GM23338 (cell line): Measurements from ENCODE around the gene SQSTM1. TPM values are rescaled to one million over a fixed set of nuclear protein-coding genes. Genes with fewer than 3 reads are reported as not detected.

Source experiments
- ATAC-seq: fragments of 200-7000 bp; cut with Tn5 transposase; 3 replicates; pipeline ENCODE4 v1.9.1; 2020
- DNase-seq: peaks from one replicate; pipeline ENCODE4 v3.0.0-alpha.2; 2015; ENCODE audit warnings: low spot score
- H2AFZ ChIP-seq: fragments of 200-600 bp; sonication (generic); 2 replicates; pipeline ENCODE4 v1.8.0; 2016; ENCODE audit warnings: antibody characterized with exemption, mild to moderate bottlenecking, moderate library complexity
- H3F3A ChIP-seq: fragments of 200-600 bp; sonication (generic); replicated peaks from 2 replicates; pipeline ENCODE4 v1.8.0; 2017; ENCODE audit warnings: antibody characterized with exemption, mixed run types, low read depth
- H3K27ac ChIP-seq: fragments of 200-600 bp; sonication (generic); 2 replicates; pipeline ENCODE4 v1.6.1; 2016; ENCODE audit warnings: low read depth
- H3K27me3 ChIP-seq: fragments of 200-600 bp; sonication (generic); 2 replicates; pipeline ENCODE4 v1.8.0; 2016; ENCODE audit warnings: mild to moderate bottlenecking, mixed run types, moderate library complexity; ENCODE audit not compliant: insufficient read depth
- H3K36me3 ChIP-seq: fragments of 200-600 bp; sonication (generic); 2 replicates; pipeline ENCODE4 v1.8.0; 2016; ENCODE audit warnings: mild to moderate bottlenecking; ENCODE audit not compliant: insufficient read depth
- H3K4me1 ChIP-seq: fragments of 200-600 bp; sonication (generic); 2 replicates; pipeline ENCODE4 v1.8.0; 2016; ENCODE audit warnings: mild to moderate bottlenecking, moderate library complexity; ENCODE audit not compliant: insufficient read depth
- H3K4me2 ChIP-seq: fragments of 200-600 bp; sonication (generic); 2 replicates; pipeline ENCODE4 v1.7.1; 2017; ENCODE audit warnings: mixed run types
- H3K4me3 ChIP-seq: fragments of 200-600 bp; sonication (generic); 2 replicates; pipeline ENCODE4 v1.6.1; 2016; ENCODE audit warnings: mixed run types
- H3K79me2 ChIP-seq: fragments of 200-600 bp; sonication (generic); replicated peaks from 2 replicates; pipeline ENCODE4 v1.8.0; 2017; ENCODE audit warnings: mild to moderate bottlenecking; ENCODE audit not compliant: insufficient read depth
- H3K9me2 ChIP-seq: fragments of 200-600 bp; sonication (generic); 2 replicates; pipeline ENCODE4 v1.8.0; 2017; ENCODE audit not compliant: insufficient read depth
- H4K20me1 ChIP-seq: fragments of 200-600 bp; sonication (generic); replicated peaks from 2 replicates; pipeline ENCODE4 v1.8.0; 2017; ENCODE audit warnings: mild to moderate bottlenecking; ENCODE audit not compliant: insufficient read depth
- H3K27ac Mint-ChIP-seq: 2 replicates; pipeline ENCODE4 v1.8.0; 2020; ENCODE audit warnings: inconsistent platforms, mild to moderate bottlenecking, moderate library complexity, mixed read lengths
- H3K27me3 Mint-ChIP-seq: 3 replicates; pipeline ENCODE4 v1.8.0; 2022; ENCODE audit warnings: low read depth, mild to moderate bottlenecking, moderate library complexity, mixed read lengths, inconsistent platforms; ENCODE audit not compliant: insufficient read depth, poor library complexity
- H3K36me3 Mint-ChIP-seq: 3 replicates; pipeline ENCODE4 v1.8.0; 2021; ENCODE audit warnings: low read depth, mild to moderate bottlenecking, inconsistent platforms, moderate library complexity, mixed read lengths
- H3K4me1 Mint-ChIP-seq: 3 replicates; pipeline ENCODE4 v1.8.0; 2020; ENCODE audit warnings: mild to moderate bottlenecking, inconsistent platforms, mixed read lengths
- H3K4me3 Mint-ChIP-seq: 3 replicates; pipeline ENCODE4 v1.8.0; 2021; ENCODE audit warnings: moderate library complexity, mild to moderate bottlenecking, inconsistent platforms, mixed read lengths
- H3K9me3 Mint-ChIP-seq: 3 replicates; pipeline ENCODE4 v1.8.0; 2020; ENCODE audit warnings: moderate library complexity, mild to moderate bottlenecking, inconsistent platforms, mixed read lengths
- CREB1 ChIP-seq: fragments of 250-450 bp; sonication (Bioruptor Pico); IDR thresholded peaks from 2 replicates; pipeline ENCODE4 v1.5.0; 2020; ENCODE audit warnings: low read depth, mild to moderate bottlenecking, moderate library complexity
- EZH2 ChIP-seq: fragments of 200-600 bp; sonication (generic); IDR thresholded peaks from one replicate; pipeline ENCODE4 v1.8.0; 2017; ENCODE audit warnings: antibody characterized with exemption, mild to moderate bottlenecking, low read depth; ENCODE audit not compliant: unreplicated experiment
- EZH2phosphoT487 ChIP-seq: fragments of 200-600 bp; sonication (generic); IDR thresholded peaks from one replicate; pipeline ENCODE4 v1.8.1; 2018; ENCODE audit warnings: antibody characterized with exemption; ENCODE audit not compliant: unreplicated experiment
- NANOG ChIP-seq: IDR thresholded peaks from 2 replicates; pipeline ENCODE4 v1.6.1; 2016; ENCODE audit warnings: antibody characterized with exemption, borderline replicate concordance
- POLR2AphosphoS5 ChIP-seq: IDR thresholded peaks from 2 replicates; pipeline ENCODE4 v1.6.1; 2016; ENCODE audit warnings: antibody characterized with exemption, low read depth
- STAT1 ChIP-seq: IDR thresholded peaks from one replicate; pipeline ENCODE4 v1.6.1; 2016; ENCODE audit warnings: antibody characterized with exemption; ENCODE audit not compliant: unreplicated experiment
- ZNF114 ChIP-seq: fragments of 250-450 bp; sonication (Bioruptor Pico); IDR thresholded peaks from 2 replicates; pipeline ENCODE4 v1.5.0; 2020; ENCODE audit warnings: mild to moderate bottlenecking, moderate library complexity
- polyA plus RNA-seq: library from polyadenylated mRNA; unstranded; fragments of >200 nt; fragmentation: Nextera tagmentation; extraction: Ambion mirVana; gene quantifications from 2 replicates; pipeline ENCODE4 v1.2.1, GENCODE V29; 2016
- total RNA-seq: library from RNA; depleted of rRNA; stranded (reverse); fragments of >200 nt; shearing (Covaris generic); gene quantifications from 2 replicates; pipeline ENCODE4 v1.2.3, GENCODE V29; 2014
- TF ChIP-seq, protein P1 (sequence below): IDR thresholded peaks from one replicate; pipeline ENCODE4 v1.6.1; 2018; ENCODE audit warnings: antibody characterized with exemption; ENCODE audit not compliant: unreplicated experiment
- TF ChIP-seq, protein P2 (sequence below): fragments of 250-450 bp; sonication (Bioruptor Pico); IDR thresholded peaks from 2 replicates; pipeline ENCODE4 v1.5.0; 2020; ENCODE audit warnings: mild to moderate bottlenecking, moderate library complexity

SQSTM1 gene
- total and polyA plus RNA-seq, 2 experiments from 2014 or later: 58.0 to 92.6 TPM

DNA sequence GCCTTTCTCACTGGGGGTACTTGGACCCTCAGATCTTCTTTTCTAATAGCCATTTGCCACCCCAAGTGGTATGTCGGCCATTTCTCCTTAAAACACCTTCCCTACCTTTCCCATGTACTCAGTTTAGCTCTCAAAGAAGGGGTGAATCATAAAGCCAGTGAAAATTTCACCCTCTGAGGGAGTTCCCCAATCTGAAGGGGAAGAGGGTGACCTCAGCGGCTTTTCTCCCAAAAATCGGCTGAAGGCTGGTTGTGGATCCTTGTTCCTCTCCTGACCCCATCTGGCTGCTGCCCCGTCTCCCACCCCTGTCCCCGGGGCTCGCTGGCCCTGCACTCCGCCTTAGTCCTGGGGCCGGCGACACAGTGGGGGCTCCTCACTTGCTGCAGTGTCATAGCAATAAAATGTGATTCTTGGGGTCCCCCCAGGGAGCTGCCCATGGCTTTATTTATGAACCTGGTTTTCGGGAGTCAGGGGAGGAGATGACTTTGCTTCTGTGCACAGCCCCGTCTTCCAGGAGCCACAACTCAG is 44.2 kb upstream of the SQSTM1 start:
- no peak overlapping the region for H2AFZ ChIP-seq
- H3K4me2 ChIP-seq: no peak overlapping the region
- Mint-ChIP-seq H3K27ac (no peak overlapping the region), H3K36me3 (peaks cover 70% of the 10 kb centered on the region), H3K27me3 (peaks cover 8% of the 10 kb centered on the region), H3K4me1 (no peaks in the 10 kb centered on the region), H3K4me3 (no peak overlapping the region), H3K9me3 (no peaks in the 10 kb centered on the region)
- no peak overlapping the region for H3K4me3 ChIP-seq
- TF ChIP-seq, protein P1, sequence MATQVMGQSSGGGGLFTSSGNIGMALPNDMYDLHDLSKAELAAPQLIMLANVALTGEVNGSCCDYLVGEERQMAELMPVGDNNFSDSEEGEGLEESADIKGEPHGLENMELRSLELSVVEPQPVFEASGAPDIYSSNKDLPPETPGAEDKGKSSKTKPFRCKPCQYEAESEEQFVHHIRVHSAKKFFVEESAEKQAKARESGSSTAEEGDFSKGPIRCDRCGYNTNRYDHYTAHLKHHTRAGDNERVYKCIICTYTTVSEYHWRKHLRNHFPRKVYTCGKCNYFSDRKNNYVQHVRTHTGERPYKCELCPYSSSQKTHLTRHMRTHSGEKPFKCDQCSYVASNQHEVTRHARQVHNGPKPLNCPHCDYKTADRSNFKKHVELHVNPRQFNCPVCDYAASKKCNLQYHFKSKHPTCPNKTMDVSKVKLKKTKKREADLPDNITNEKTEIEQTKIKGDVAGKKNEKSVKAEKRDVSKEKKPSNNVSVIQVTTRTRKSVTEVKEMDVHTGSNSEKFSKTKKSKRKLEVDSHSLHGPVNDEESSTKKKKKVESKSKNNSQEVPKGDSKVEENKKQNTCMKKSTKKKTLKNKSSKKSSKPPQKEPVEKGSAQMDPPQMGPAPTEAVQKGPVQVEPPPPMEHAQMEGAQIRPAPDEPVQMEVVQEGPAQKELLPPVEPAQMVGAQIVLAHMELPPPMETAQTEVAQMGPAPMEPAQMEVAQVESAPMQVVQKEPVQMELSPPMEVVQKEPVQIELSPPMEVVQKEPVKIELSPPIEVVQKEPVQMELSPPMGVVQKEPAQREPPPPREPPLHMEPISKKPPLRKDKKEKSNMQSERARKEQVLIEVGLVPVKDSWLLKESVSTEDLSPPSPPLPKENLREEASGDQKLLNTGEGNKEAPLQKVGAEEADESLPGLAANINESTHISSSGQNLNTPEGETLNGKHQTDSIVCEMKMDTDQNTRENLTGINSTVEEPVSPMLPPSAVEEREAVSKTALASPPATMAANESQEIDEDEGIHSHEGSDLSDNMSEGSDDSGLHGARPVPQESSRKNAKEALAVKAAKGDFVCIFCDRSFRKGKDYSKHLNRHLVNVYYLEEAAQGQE: no peak
- TF ChIP-seq EZH2phosphoT487: no peak
- no peak for TF ChIP-seq NANOG
- TF ChIP-seq POLR2AphosphoS5: no peak
- no peak for TF ChIP-seq EZH2
- peaks cover 5% of the 10 kb centered on the region; the same call in 1 of the 2 replicates for H3F3A ChIP-seq
- no peak for ATAC-seq
- H4K20me1 ChIP-seq: peaks cover 15% of the 10 kb centered on the region
- H3K27me3 ChIP-seq: no peaks in the 10 kb centered on the region
- H3K27ac ChIP-seq: no peak overlapping the region
- peaks cover 34% of the 10 kb centered on the region for H3K36me3 ChIP-seq
- no peak for DNase-seq
- H3K4me1 ChIP-seq: no peaks in the 10 kb centered on the region
- no peaks in the 10 kb centered on the region for H3K79me2 ChIP-seq
- H3K9me2 ChIP-seq: no peaks in the 10 kb centered on the region

DNA sequence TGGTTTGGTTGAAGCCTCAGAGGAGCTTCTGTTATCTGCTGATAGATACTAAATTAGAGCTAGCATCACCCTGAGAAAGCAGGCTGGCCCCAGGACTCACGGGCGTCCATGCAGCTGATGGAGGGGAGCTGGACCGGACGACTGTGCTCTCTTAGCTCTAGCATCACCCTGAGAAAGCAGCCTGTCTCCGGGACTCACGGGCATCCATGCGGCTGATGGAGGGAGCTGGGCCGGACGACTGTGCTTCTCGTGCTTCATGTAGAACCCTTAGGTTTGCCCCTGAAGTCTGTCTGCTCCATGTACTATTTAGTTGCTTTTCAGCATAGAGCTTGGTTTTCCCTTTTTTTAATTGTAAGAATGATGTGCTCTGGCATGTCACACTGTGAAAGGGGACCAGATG is 43.2 kb upstream of the SQSTM1 start:
- H3K27ac ChIP-seq: no peak overlapping the region
- no peaks in the 10 kb centered on the region for H3K27me3 ChIP-seq
- no peak overlapping the region for H3K4me2 ChIP-seq
- Mint-ChIP-seq H3K27me3 (peaks cover 8% of the 10 kb centered on the region), H3K4me1 (no peaks in the 10 kb centered on the region), H3K36me3 (peaks cover 61% of the 10 kb centered on the region), H3K27ac (no peak overlapping the region), H3K9me3 (no peaks in the 10 kb centered on the region), H3K4me3 (no peak overlapping the region)
- no peaks in the 10 kb centered on the region for H3K79me2 ChIP-seq
- no peaks in the 10 kb centered on the region for H3K4me1 ChIP-seq
- H4K20me1 ChIP-seq: peaks cover 15% of the 10 kb centered on the region
- ATAC-seq (no peak), DNase-seq (no peak)
- H3K36me3 ChIP-seq: peaks cover 26% of the 10 kb centered on the region
- H2AFZ ChIP-seq: no peak overlapping the region
- H3F3A ChIP-seq: peaks cover 3% of the 10 kb centered on the region; the same call in 1 of the 2 replicates
- H3K9me2 ChIP-seq: no peaks in the 10 kb centered on the region
- H3K4me3 ChIP-seq: no peak overlapping the region
- TF ChIP-seq ZNF114 (CRISPR knock-in tag) (no peak), CREB1 (CRISPR knock-in tag) (no peak), EZH2 (no peak), STAT1 (no peak)
- TF ChIP-seq, protein P1: no peak
- TF ChIP-seq, protein P2, sequence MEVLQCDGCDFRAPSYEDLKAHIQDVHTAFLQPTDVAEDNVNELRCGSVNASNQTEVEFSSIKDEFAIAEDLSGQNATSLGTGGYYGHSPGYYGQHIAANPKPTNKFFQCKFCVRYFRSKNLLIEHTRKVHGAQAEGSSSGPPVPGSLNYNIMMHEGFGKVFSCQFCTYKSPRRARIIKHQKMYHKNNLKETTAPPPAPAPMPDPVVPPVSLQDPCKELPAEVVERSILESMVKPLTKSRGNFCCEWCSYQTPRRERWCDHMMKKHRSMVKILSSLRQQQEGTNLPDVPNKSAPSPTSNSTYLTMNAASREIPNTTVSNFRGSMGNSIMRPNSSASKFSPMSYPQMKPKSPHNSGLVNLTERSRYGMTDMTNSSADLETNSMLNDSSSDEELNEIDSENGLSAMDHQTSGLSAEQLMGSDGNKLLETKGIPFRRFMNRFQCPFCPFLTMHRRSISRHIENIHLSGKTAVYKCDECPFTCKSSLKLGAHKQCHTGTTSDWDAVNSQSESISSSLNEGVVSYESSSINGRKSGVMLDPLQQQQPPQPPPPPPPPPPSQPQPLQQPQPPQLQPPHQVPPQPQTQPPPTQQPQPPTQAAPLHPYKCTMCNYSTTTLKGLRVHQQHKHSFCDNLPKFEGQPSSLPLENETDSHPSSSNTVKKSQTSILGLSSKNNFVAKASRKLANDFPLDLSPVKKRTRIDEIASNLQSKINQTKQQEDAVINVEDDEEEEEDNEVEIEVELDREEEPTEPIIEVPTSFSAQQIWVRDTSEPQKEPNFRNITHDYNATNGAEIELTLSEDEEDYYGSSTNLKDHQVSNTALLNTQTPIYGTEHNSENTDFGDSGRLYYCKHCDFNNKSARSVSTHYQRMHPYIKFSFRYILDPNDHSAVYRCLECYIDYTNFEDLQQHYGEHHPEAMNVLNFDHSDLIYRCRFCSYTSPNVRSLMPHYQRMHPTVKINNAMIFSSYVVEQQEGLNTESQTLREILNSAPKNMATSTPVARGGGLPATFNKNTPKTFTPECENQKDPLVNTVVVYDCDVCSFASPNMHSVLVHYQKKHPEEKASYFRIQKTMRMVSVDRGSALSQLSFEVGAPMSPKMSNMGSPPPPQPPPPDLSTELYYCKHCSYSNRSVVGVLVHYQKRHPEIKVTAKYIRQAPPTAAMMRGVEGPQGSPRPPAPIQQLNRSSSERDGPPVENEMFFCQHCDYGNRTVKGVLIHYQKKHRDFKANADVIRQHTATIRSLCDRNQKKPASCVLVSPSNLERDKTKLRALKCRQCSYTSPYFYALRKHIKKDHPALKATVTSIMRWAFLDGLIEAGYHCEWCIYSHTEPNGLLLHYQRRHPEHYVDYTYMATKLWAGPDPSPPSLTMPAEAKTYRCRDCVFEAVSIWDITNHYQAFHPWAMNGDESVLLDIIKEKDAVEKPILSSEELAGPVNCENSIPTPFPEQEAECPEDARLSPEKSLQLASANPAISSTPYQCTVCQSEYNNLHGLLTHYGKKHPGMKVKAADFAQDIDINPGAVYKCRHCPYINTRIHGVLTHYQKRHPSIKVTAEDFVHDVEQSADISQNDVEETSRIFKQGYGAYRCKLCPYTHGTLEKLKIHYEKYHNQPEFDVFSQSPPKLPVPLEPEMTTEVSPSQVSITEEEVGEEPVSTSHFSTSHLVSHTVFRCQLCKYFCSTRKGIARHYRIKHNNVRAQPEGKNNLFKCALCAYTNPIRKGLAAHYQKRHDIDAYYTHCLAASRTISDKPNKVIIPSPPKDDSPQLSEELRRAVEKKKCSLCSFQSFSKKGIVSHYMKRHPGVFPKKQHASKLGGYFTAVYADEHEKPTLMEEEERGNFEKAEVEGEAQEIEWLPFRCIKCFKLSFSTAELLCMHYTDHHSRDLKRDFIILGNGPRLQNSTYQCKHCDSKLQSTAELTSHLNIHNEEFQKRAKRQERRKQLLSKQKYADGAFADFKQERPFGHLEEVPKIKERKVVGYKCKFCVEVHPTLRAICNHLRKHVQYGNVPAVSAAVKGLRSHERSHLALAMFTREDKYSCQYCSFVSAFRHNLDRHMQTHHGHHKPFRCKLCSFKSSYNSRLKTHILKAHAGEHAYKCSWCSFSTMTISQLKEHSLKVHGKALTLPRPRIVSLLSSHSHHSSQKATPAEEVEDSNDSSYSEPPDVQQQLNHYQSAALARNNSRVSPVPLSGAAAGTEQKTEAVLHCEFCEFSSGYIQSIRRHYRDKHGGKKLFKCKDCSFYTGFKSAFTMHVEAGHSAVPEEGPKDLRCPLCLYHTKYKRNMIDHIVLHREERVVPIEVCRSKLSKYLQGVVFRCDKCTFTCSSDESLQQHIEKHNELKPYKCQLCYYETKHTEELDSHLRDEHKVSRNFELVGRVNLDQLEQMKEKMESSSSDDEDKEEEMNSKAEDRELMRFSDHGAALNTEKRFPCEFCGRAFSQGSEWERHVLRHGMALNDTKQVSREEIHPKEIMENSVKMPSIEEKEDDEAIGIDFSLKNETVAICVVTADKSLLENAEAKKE: no peak
